ENCODE data around the gene PVALEF. TPM values are rescaled to one million over a fixed set of nuclear protein-coding genes. Genes with fewer than 3 reads are reported as not detected.

PVALEF gene
- total RNA-seq, 4 donors from 2014 or later = not detected

DNA sequence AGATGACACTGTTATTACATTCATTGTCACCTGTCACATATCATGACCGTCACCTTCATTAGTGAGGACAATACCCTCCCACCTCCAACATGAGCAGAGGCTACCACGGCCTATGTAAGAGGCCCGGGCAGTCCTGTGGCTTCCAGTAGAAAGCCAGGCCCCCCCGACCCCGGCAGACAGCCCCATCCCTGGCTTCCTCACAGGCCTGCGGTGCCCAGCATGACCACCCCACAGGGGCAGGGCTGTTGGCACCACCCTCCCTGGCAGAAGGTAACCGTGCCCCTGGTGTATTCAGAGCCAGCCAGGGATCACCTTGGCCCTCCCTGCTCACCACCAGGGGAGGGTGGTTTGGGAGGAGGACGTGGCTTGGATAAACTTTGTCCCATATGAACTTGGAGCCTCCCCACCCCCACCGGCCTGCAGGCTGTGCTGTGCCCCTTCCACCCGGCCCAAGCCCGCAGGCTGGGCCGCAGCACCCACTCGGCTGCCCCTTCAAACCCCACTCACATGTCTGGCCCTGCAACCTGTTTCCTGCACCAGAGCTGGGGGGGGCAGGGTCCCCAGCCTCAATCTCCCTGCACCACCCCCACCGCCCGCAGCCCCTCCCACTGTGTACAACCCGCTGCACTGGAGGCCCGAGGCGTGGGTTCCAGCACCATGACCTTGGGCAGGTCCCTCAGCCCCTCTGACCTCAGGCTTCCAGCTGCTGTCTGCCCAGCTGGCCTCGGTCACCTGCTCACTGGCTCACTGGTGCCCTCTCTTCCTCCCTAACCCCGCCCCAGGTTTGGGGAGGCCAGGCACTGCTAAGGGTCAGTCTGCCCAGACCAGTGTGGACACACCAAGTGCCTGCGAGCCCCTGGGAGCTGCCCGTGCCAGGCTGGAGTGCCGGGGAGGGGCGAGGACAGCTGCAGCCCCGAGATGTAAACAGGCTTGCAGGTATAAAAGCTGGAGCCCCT, 13.1 kb downstream of the PVALEF start:
- Histone ChIP-seq H3K4me1 (no peaks in the 10 kb centered on the region), H3K4me3 (no peak overlapping the region), H3K9me3 (peaks cover 0 to 4% (median 0%) of the 10 kb centered on the region in 4 donors), H3K27ac (replicated peaks in 1 of 4) (no peak overlapping the region), H3K36me3 (no peaks in the 10 kb centered on the region), H3K27me3 (peaks cover 0 to 34% (median 0%) of the 10 kb centered on the region in 4 donors)
- TF ChIP-seq EP300 (IDR thresholded peaks at IDR 0.05) (no peak), POLR2AphosphoS5 (IDR thresholded peaks at IDR 0.05) (no peak), POLR2A (IDR thresholded peaks at IDR 0.05; ENCODE audit: low read depth) (no peak)
- TF ChIP-seq, protein P1, sequence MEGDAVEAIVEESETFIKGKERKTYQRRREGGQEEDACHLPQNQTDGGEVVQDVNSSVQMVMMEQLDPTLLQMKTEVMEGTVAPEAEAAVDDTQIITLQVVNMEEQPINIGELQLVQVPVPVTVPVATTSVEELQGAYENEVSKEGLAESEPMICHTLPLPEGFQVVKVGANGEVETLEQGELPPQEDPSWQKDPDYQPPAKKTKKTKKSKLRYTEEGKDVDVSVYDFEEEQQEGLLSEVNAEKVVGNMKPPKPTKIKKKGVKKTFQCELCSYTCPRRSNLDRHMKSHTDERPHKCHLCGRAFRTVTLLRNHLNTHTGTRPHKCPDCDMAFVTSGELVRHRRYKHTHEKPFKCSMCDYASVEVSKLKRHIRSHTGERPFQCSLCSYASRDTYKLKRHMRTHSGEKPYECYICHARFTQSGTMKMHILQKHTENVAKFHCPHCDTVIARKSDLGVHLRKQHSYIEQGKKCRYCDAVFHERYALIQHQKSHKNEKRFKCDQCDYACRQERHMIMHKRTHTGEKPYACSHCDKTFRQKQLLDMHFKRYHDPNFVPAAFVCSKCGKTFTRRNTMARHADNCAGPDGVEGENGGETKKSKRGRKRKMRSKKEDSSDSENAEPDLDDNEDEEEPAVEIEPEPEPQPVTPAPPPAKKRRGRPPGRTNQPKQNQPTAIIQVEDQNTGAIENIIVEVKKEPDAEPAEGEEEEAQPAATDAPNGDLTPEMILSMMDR (IDR thresholded peaks at IDR 0.05) = no peak
- intact Hi-C loops (cut with DNase I) = no loop called here
- 86% methylated on average over 4 of the region's 25 CpGs for WGBS
- no peak for DNase-seq (ENCODE audit: extremely low spot score)

DNA sequence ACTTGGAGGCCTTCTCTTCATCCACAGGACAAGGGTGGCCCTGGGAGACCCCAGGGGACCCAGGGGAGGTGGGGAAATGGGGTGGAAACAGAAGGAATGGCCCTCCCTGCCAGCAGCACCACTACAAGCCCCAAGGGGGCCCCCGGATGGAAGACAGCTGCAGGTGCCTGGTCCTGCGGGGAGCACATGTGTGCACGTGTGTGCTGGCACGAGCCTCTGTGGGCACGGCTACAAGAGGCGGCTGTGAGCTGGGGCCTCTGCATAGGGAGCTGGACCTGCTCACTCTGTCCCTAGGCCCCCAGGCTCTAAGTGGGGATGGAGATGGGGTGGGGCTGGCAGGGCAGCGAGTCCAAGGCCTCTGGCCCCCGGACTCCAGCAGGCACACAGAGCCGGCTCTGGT, 13.9 kb downstream of the PVALEF start:
- no peak for TF ChIP-seq POLR2AphosphoS5 (IDR thresholded peaks at IDR 0.05)
- Histone ChIP-seq H3K36me3 (no peaks in the 10 kb centered on the region), H3K4me1 (no peaks in the 10 kb centered on the region), H3K4me3 (no peak overlapping the region), H3K9me3 (peaks cover 0 to 4% (median 0%) of the 10 kb centered on the region in 4 donors), H3K27me3 (peaks cover 0 to 42% (median 0%) of the 10 kb centered on the region in 4 donors), H3K27ac (replicated peaks in 1 of 4) (no peak overlapping the region)
- WGBS = 63% methylated on average over 9 of the region's 9 CpGs
- intact Hi-C loops (cut with DNase I) = no loop called here
- no peak for DNase-seq (ENCODE audit: extremely low spot score)

- no peaks in the 10 kb centered on the region for H3K4me1 ChIP-seq
- WGBS = 64% methylated on average over 12 of the region's 12 CpGs
- H3K9me3 ChIP-seq = peaks cover 0 to 4% (median 0%) of the 10 kb centered on the region in 4 donors
- peaks cover 0 to 48% (median 0%) of the 10 kb centered on the region in 4 donors for H3K27me3 ChIP-seq
- no peak for DNase-seq (ENCODE audit: extremely low spot score)
- H3K4me3 ChIP-seq = no peak overlapping the region
- intact Hi-C loops (cut with DNase I) = no loop called here
- H3K36me3 ChIP-seq = no peaks in the 10 kb centered on the region
- TF ChIP-seq POLR2AphosphoS5 (IDR thresholded peaks at IDR 0.05) (no peak), EP300 (IDR thresholded peaks at IDR 0.05) (no peak), POLR2A (IDR thresholded peaks at IDR 0.05; ENCODE audit: low read depth) (no peak)
- TF ChIP-seq, protein P1 (IDR thresholded peaks at IDR 0.05) = no peak
- H3K27ac ChIP-seq (replicated peaks in 1 of 4) = no peak overlapping the region
Measured at GRCh38 chr17:81179861-81180260, 14.6 kb downstream of the PVALEF start.

GRCh38 chr17:81180836-81181810, 15.8 kb downstream of the PVALEF start:
- TF ChIP-seq POLR2A (IDR thresholded peaks at IDR 0.05; ENCODE audit: low read depth) (no peak), POLR2AphosphoS5 (IDR thresholded peaks at IDR 0.05) (no peak), EP300 (IDR thresholded peaks at IDR 0.05) (no peak)
- TF ChIP-seq, protein P1 (IDR thresholded peaks at IDR 0.05) = no peak
- Histone ChIP-seq H3K36me3 (no peaks in the 10 kb centered on the region), H3K9me3 (no peaks in the 10 kb centered on the region), H3K27me3 (peaks cover 0 to 49% (median 0%) of the 10 kb centered on the region in 4 donors), H3K4me1 (no peaks in the 10 kb centered on the region), H3K4me3 (no peak overlapping the region), H3K27ac (replicated peaks in 1 of 4) (no peak overlapping the region)
- intact Hi-C loops (cut with DNase I) = no loop called here
- DNase-seq (ENCODE audit: extremely low spot score) = no peak
- 96% methylated on average over 25 of the region's 49 CpGs for WGBS

All from esophagus muscularis mucosa (tissue), 4 donors.